CD4-positive, alpha-beta T cell treated with Interleukin-2 at 100 ng/mL for 4 hours (primary cell): ENCODE results near the gene GPR84.
A peak's percentile ranks its signal among the peaks of the same experiment; 100 is the strongest.
"Not testable (repeated sequence)": the region's sequence is repeated elsewhere in the genome, so short reads cannot be mapped to it uniquely, and the experiment has no call there.

Experiments
- DNase-seq: peaks from one replicate; pipeline ENCODE4 v3.0.0-alpha.2; 2020; ENCODE audit warnings: low spot score

The GPR84 gene

GRCh38 chr12:54355104-54355815 lies 9.0 kb downstream of the GPR84 start:
- DNase-seq = no peak

- not testable (repeated sequence) for DNase-seq
Observed at GRCh38 chr12:54354271-54354670, 10.0 kb downstream of the GPR84 start.

GRCh38 chr12:54352891-54353874 lies 11.1 kb downstream of the GPR84 start:
- no peak for DNase-seq

DNA sequence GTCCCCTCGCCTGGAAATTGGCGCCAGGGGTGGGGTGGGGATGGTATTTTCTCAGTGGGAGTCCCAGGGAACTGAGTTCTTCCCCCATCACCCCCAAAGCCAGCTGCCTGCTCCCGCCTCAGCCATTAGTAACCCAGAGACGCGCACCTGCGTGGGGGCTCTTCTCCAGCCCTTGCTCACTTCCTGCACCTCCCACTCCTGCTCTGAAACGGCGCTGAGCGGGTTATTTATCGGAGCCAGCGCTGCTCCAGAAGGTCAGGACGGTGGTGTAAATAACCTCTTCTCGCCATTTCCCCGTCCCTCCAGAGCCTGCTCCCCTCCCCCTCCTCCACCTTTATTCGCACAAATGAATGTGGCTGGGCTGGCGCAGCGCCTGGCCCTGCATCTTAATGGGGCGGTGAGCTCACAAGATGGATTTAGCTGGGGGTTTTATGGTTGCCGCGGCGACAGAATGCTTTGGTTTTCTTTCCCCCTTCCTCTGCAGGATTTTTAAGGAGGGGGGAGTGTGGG lies 12.2 kb downstream of the GPR84 start:
- peak; percentile 7 for DNase-seq

DNA sequence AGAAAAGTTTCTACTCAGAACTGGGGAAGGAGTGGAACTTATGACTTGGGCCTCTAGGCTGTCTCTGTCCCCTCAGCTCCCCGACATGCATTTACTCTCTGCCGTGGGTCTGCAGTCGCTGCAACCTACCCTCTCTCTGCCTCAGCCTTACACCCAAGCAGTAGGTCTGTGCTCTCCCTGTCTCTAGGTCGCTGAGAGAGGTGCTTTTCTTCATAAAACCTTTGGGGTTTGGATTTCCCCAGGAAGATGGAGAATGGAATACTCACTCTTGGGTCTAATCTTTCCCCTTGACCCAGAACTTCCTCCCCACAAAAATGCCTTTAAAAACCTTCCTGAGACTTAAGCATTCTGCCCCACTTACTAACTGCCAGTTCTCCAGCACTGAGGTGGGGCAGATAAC lies 12.9 kb downstream of the GPR84 start:
- no peak for DNase-seq

- no peak for DNase-seq
Observed at GRCh38 chr12:54350743-54351142, 13.5 kb downstream of the GPR84 start.

DNA sequence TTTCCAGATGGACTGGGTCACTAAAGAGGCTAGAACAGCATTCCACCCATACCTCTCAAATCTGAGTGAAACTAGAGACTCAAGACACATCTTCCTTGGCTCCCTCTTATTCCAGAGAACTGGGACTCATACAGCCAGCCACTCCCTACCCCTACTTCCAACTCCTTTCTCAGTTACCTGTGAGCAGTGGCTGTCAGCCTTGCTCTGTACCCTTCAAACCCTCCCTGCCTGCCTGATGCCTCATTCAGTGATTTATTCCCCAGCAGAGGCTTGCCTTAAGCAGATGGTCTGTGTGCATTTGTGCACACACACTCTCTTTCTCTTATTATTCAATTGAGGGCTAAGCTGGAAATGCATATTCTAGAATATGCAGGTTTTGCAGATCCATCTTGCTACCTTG lies 14.6 kb downstream of the GPR84 start:
- no peak for DNase-seq

DNA sequence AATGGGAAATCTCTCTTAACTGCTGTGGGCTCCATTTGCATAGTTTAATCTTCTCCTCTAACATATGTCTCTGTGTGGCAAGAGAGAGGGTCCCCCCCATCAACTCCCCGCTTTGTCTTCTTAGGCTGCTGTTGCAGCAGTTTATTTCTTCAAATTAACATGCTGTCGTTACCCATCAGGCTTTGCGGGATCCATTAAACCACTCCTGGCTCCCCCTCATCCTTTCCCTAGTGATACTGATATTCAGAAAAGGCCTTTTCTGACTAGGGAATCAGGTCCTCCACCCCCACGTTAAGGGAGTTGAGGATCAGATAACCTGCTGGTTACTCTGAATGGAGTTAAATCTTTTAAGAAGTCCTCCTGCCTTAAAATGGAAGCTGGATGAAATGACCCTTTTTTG lies 15.2 kb downstream of the GPR84 start:
- no peak for DNase-seq

GRCh38 chr12:54341378-54342300 lies 22.6 kb downstream of the GPR84 start:
- DNase-seq = no peak

DNA sequence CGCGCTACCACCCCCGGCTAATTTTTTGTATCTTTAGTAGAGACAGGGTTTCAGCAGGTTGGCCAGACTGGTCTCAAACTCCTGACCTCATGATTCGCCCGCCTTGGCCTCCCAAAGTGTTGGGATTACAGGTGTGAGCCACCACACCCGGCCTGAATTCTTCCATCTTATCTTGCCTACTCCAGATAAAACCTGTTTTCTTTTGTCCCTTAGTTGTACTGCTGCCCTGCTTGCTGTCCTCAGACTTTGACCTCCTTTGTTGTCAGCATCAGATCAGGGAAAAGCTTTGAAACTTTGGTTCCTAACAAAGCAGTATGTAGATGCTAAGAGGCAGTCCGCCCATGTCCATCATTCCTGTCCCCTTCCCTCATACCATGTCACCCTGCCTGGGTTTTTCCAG lies 23.4 kb downstream of the GPR84 start:
- DNase-seq = no peak

- DNase-seq = no peak
Observed at GRCh38 chr12:54338698-54339296, 25.5 kb downstream of the GPR84 start.

DNA sequence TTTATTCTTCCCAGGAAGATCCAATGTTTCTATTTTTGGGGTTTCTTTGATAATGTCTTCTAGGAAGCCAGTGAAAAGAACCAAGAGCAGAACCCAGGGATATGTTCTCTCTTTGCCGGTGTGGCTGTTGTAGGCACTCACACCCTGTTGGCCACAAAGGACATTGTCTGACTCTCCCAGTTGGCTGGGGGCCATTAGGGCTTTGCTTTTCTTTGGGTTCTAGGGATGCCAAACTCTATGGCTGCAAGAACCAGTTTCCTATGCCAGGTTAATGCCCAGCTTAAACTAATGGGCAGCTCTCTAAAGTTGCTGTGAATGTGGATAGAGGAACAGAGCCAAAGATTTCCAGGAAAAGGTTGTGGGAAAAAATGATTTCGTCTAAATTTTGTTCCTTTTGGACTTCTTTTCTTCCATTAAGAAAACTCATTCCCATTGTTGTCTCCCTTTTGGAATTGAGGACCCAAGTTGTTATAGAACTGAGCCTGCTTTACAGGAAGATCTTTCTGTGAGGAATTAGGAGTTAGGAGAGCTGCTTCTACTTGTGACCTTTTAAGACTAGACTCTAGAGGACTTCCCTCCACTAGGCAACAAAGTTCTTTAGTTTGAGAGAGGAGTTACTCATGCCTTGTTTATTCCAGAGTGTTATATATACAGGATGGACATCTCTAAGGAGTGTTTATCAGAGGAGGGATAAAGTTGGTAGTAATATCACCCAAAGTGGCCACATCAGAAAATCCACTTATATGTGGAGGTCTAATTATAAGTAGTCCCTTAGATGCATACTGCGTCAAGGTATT lies 26.2 kb downstream of the GPR84 start:
- DNase-seq = no peak

DNA sequence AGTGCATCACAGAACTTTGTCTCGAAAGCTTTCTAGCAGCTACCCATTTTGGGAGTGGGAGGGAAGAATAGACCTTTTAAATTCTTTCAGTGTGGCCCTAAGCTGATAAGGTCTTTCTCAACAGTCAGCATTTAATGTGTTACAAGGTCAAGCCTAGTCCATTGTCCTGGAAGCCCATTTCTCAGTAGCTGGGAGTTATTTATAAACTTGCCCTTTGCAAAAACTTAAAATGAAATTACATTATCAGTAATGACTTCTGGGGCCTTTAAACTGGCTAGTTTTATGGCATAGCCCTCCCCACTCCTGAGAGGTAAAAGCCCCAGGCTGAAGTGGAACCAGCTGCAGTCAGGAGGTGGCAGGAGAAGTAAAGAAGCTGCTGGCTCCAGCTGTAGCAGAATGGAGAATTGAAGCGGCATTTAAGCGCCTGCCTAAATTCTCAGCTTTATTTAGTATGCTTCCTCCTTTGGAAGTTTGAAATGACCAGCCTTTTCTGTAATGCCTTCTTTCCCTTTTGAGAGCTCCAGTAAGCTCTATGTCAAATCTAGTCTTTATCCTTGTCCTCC lies 26.9 kb downstream of the GPR84 start:
- no peak for DNase-seq

DNA sequence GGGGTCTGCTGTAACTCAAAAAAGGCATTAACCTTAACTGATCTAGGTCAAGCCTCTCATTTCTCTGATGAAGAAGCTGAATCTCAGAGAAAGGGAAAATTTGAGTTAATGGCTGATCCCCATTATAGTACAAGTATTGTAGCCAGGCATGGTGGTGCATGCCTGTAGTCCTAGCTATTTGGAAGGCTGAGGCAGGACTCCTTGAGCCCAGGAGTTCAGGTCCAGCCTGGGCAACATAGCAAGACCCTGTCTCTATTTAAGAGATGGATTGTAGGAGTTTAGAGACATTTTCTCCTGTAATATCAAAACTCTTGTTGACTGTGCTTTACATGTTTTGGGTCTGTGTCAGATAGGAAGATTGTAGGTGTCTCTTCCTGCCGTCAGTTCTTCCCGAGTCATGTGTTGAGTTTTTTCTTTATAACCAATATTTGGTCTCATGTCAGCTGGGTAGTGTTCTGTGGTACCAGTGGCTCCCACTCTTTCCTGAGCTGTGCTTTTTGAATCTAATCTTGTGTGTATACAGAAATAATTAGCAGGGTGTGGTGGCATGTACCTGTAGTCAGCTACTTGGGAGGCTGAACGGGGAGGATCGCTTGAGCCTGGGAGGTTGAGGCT lies 30.8 kb downstream of the GPR84 start:
- DNase-seq = no peak

- no peak for DNase-seq
Observed at GRCh38 chr12:54331461-54331860, 32.8 kb downstream of the GPR84 start.

GRCh38 chr12:54330442-54330841 lies 33.8 kb downstream of the GPR84 start:
- no peak for DNase-seq

DNA sequence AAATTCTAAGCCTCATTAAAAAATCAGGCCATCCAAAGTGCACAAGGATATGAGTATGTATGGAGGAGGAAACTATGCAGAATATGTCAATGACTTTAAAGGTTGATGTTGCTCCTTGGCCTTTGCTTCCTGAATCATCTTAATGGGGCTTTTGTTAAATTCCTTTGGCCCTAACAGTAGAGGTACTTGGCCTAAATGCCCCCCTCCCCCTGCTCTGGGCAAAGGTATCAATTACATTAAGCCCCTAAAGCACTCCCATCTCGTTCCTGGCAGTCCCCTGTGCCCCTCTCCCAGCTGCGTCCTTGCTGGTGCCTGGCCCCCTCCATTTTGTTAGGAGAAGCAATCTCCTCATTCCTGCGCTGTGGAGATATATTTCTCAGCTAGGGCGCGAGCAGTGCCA lies 34.5 kb downstream of the GPR84 start:
- no peak for DNase-seq

DNA sequence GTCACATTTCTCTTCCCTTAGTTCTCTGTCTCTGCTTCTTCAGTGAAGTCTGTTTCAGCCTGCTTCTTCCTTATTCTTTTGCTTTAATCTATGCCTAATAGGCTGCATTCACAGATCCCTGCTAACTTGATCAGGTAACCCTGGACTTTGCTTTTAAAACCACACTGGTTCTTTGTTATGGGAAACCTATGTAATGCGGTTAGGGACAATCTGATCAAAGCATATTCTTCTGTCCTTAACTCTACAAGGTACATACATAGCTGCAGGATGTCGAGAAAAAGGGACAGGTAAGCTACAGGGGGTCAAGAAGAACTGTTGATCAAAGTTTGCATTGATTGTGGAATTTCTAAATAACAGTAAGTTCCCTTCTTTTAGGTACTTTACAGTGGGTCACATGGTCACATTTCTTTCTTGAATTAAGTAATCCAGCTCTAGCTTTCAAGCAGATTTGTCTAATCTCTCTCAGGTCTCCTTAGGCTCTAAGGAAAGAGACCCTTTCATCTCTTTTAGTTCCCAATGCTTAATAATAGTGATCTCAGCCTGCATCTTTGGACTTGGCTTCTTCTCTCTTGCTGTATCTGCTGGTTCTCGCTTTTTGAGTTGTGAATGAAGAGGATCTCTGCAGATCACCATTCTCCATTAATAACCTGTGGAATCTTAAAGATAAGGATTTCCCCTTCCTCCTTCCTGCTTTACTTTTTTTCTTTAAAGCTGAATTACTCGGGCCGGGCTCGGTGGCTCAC lies 35.5 kb downstream of the GPR84 start:
- DNase-seq = no peak

DNA sequence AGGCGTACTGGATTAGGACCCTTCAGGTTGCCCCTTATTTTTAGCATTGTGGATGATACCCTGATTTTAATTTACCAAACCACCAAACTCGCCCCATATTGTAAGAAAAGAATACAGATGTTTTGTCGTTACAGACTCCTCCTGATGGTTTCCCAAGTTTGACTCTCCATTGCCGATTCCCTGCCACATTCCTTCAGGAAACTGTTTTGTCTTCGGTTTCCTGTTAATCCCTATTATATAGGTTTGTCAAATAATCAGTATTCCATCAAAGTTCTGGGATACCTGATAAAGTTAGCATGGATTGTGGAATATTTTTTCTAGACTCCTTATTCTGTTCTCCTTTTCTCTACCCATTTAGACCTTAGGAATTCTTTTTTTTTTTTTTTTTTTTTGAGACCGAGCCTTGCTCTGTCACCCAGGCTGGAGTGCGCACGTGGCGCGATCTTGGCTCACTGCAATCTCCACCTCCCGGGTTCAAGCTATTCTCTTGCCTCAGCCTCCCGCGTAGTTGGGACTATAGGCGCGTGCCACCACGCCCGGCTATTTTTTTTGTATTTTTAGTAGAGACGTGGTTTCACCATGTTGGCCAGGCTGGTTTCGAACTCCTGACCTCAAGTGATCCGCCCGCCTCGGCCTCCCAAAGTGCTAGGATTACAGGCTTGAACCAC lies 38.7 kb downstream of the GPR84 start:
- not testable (repeated sequence) for DNase-seq
